GM08714 (cell line): Measurements from ENCODE around the gene PDGFRB.

Source experiments
- H3K4me3 ChIP-seq: fragments of 200-500 bp; sonication (Bioruptor generic); 2 replicates; pipeline ENCODE4 v1.5.1; 2014; ENCODE audit warnings: mild to moderate bottlenecking, low read length, inconsistent platforms
- ZNF274 ChIP-seq: IDR thresholded peaks from 2 replicates; pipeline ENCODE4 v1.6.1; 2012; ENCODE audit warnings: mild to moderate bottlenecking, low read depth, low read length

Gene PDGFRB

DNA sequence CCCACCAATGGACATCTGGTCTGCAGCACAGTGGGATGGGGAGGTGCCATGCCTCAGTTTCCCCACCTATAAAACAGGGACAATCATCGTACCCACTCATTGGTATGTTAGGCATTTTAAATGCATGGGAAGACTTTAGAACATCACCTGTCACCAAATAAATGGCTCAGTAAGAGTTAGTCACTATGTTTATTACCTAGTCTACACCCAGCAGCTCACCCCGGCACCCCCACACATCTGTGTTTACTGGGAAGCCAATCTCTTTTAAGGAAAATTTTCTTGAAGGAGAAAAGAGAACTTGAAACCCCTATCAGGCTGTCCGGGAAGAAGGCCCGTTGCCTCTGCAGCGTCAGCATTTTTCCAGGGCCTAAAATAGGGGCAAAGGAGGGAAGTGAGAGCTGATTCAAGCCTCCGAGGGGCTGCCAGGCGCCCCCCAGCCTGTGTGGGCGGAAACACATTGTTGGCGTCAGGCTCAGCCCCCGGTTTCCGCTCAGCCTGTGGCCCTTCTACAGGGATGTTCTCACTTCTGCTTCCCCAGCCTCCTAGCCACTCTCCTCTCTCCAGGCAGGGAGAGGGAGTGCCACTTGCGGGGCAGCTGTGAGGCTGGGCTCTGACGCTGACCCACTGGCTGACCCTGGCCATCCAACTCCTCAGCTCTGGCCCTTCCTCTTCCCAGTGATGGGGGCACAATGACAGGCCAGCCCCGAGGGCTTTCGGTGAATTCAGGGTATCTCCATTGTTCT, 73.9 kb downstream of the PDGFRB start:
- no peak for TF ChIP-seq ZNF274
- H3K4me3 ChIP-seq: no peak overlapping the region

GRCh38 chr5:150080696-150081435, 74.8 kb downstream of the PDGFRB start:
- no peak for TF ChIP-seq ZNF274
- H3K4me3 ChIP-seq: no peak overlapping the region

DNA sequence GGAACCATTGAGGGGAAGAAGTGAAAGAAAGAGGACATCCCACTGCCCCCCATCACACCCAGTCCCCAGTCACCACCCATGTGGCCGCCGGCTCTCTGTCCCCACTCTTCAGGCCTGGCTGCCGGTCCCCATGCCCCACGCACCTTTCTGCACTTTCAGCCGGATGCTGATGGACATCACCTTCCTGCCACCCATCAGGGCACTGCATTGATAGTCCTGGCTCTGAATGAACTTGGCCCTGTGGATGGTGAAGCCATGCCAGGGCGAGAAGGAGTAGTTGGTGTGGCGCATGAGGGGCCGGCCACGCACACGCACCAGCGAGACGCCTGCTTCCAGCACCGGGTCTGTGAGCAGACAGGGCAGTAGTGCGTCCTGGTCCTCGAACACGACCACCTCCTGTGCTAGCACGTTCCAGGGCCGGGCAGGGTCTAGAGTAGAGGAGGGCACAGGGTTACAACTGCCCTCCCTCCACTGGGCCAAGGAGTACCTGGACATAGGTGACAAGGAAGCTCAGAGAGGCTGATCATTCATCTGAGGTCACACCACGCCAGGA, 75.7 kb downstream of the PDGFRB start:
- TF ChIP-seq ZNF274: no peak
- no peak overlapping the region for H3K4me3 ChIP-seq

GRCh38 chr5:150078802-150079689, 76.6 kb downstream of the PDGFRB start:
- H3K4me3 ChIP-seq: no peak overlapping the region
- TF ChIP-seq ZNF274: no peak

DNA sequence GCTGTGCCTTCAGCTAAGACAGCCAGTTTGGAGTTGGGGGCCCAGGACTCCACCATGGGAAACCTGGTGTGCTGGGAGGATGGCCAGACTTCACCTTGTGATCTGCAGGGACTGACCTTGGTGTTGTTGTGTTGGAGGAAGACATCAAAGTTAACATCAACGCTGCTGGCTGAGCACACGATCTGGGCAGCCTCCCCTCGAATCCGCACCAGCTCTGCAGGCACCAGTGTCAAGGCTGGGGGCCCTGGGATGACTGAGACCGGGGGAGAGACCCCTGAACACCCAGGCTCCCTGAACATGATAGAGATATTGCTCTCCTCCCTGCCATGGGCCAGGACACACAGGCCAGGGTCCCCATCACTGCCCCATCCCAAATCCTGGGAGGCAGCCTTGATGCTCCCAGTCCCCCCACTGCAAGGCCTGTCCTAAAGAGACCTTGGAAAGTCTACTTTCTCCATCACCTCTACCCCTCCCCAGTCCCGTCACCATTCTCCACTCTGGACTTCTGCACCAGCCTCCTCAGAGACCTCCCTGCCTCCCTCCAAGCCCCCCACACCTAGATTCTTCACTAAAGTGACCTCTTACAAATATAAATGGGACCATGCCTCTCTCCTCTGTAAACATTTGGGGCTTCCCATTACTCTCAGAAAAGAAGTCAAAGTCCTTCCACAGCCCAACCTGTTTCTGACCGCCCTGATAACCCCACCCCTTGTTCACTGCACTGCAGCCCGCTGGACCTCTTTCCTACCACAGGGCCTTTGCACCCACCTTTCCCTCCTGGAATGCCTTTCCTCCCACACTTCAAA, 77.4 kb downstream of the PDGFRB start:
- no peak for TF ChIP-seq ZNF274
- H3K4me3 ChIP-seq: no peak overlapping the region

- H3K4me3 ChIP-seq: no peak overlapping the region
- TF ChIP-seq ZNF274: no peak
Observed at GRCh38 chr5:150077060-150077459, 78.6 kb downstream of the PDGFRB start.

- no peak for TF ChIP-seq ZNF274
- no peak overlapping the region for H3K4me3 ChIP-seq
Observed at GRCh38 chr5:150075806-150076205, 79.8 kb downstream of the PDGFRB start.

GRCh38 chr5:150075233-150075632, 80.4 kb downstream of the PDGFRB start:
- no peak for TF ChIP-seq ZNF274

DNA sequence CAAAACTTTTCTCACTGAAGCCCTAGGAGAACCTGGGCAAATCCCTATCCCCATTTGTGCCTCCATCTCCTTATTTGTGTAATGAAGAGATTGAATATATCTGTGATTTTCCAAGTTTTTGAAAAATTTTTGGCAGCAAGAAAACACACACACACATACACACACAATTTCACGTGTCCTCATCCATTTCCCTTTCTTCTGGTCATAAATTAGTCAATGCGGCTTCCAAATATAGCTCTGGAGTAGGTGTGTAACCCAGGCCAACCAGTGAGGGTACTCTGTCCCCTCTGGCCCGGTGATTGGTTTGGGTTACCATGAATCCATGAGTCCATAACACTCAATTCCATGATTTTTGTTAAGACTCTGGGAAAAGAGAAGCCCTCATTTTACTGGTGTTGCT, 82.0 kb downstream of the PDGFRB start:
- no peak for TF ChIP-seq ZNF274

More at GRCh38 chr5:150075233-150075632, 80.4 kb downstream of the PDGFRB start:
- H3K4me3 ChIP-seq: no peak overlapping the region

GRCh38 chr5:150073086-150073625, 82.5 kb downstream of the PDGFRB start:
- TF ChIP-seq ZNF274: no peak
- no peak overlapping the region for H3K4me3 ChIP-seq

More for the DNA sequence above, 82.0 kb downstream of the PDGFRB start:
- H3K4me3 ChIP-seq: no peak overlapping the region

DNA sequence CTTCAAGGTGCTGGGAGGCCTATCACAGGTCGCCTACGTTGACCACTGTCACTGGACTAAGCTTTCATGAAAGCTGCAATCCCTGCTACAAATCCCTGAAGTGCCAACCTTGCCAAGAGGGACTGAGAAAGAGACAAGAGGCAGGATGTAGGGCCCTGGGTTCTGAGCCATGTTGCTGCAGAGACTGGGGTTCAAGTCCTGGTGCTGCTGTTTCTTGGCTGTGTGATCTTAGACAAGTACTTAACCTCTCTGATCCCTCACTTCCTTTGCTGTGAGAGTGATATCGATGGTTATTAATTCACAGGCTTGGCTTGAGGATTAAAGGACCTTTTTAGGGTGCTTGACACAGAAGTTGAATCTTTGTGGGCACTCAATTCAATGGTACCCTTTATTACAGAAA, 84.8 kb downstream of the PDGFRB start:
- no peak overlapping the region for H3K4me3 ChIP-seq
- TF ChIP-seq ZNF274: no peak

GRCh38 chr5:150069672-150070627, 85.7 kb downstream of the PDGFRB start:
- no peak overlapping the region for H3K4me3 ChIP-seq
- no peak for TF ChIP-seq ZNF274
